OCI-LY7 (cell line): ENCODE measurements around the gene EPS15. TPM values are rescaled to one million over a fixed set of nuclear protein-coding genes. Genes with fewer than 3 reads are reported as not detected.

Source experiments
- BruUV-seq: library from RNA; stranded (reverse); fragments of 400-500 nt; replicated peaks from 2 replicates; lab custom pipeline; 2021; lab: Mats Ljungman, UMichigan
- CTCF ChIA-PET: fragments of 300-600 bp; sonication (Branson Sonifier 250); formaldehyde crosslinking; loops from one replicate; lab custom pipeline; 2022; ENCODE audit warnings: antibody characterized with exemption; ENCODE audit not compliant: unreplicated experiment; lab: Charles Lee
- POLR2A ChIA-PET: fragments of 300-600 bp; sonication (Branson Sonifier 250); formaldehyde crosslinking; loops from one replicate; lab custom pipeline; 2022; ENCODE audit warnings: antibody characterized with exemption; lab: Charles Lee
- DNase-seq: peaks from one replicate; pipeline ENCODE4 v3.0.0-alpha.2; 2015; ENCODE audit warnings: low spot score
- H2AFZ ChIP-seq: fragments of 200-600 bp; sonication (generic), shearing (Covaris generic); 2 replicates; pipeline ENCODE4 v1.6.1; 2014; ENCODE audit warnings: mild to moderate bottlenecking, antibody characterized with exemption, low read length, moderate library complexity
- H3K27ac ChIP-seq: fragments of 200-600 bp; sonication (generic); 2 replicates; pipeline ENCODE4 v1.5.1; 2014; ENCODE audit warnings: mixed run types, low read depth, mild to moderate bottlenecking, moderate library complexity, low read length, inconsistent platforms; ENCODE audit not compliant: poor library complexity, severe bottlenecking
- H3K36me3 ChIP-seq: fragments of 200-600 bp; sonication (generic); 2 replicates; pipeline ENCODE4 v1.6.1; 2014; ENCODE audit warnings: mild to moderate bottlenecking, antibody characterized with exemption, low read length, moderate library complexity, mixed read lengths; ENCODE audit not compliant: insufficient read depth
- H3K4me1 ChIP-seq: fragments of 200-600 bp; sonication (generic); 2 replicates; pipeline ENCODE4 v1.5.1; 2014; ENCODE audit warnings: mild to moderate bottlenecking, low read length; ENCODE audit not compliant: insufficient read depth, poor library complexity, severe bottlenecking
- H3K4me2 ChIP-seq: fragments of 200-600 bp; sonication (generic); 2 replicates; pipeline ENCODE4 v1.6.1; 2014; ENCODE audit warnings: mild to moderate bottlenecking, low read length
- H3K4me3 ChIP-seq: fragments of 200-600 bp; sonication (generic); 2 replicates; pipeline ENCODE4 v1.5.1; 2014; ENCODE audit warnings: mild to moderate bottlenecking, low read depth, low read length; ENCODE audit not compliant: poor library complexity, severe bottlenecking
- H3K79me2 ChIP-seq: fragments of 200-600 bp; sonication (generic); 2 replicates; pipeline ENCODE4 v1.6.1; 2016; ENCODE audit warnings: low read depth, mild to moderate bottlenecking, low read length, moderate library complexity, mixed read lengths; ENCODE audit not compliant: insufficient read depth
- H3K9me2 ChIP-seq: fragments of 200-600 bp; sonication (generic); 2 replicates; pipeline ENCODE4 v1.6.1; 2016; ENCODE audit warnings: mild to moderate bottlenecking, low read length, mixed read lengths; ENCODE audit not compliant: insufficient read depth
- H3K9me3 ChIP-seq: fragments of 200-600 bp; sonication (generic); 2 replicates; pipeline ENCODE4 v1.6.1; 2014; ENCODE audit warnings: mild to moderate bottlenecking, mixed run types, low read length, mixed read lengths
- H4K20me1 ChIP-seq: fragments of 200-600 bp; sonication (generic); 2 replicates; pipeline ENCODE4 v1.6.1; 2014; ENCODE audit warnings: mild to moderate bottlenecking, antibody characterized with exemption, low read length, moderate library complexity, mixed read lengths; ENCODE audit not compliant: insufficient read depth
- EZH2phosphoT487 ChIP-seq: fragments of 200-600 bp; sonication (generic); IDR thresholded peaks from 2 replicates; pipeline ENCODE4 v1.6.1; 2018; ENCODE audit warnings: low read depth, borderline replicate concordance, mild to moderate bottlenecking, mixed run types, antibody characterized with exemption, low read length, moderate library complexity, mixed read lengths
- intact Hi-C: fragments of 100-400 bp; cut with micrococcal nuclease; formaldehyde crosslinking; loops from one replicate; pipeline ENCODE4 v1.10.0; 2022; ENCODE audit not compliant: unreplicated experiment
- total RNA-seq, 2 experiments: library from RNA; depleted of rRNA in 1 of 2; stranded (reverse); fragments of >200 nt in 1 of 2; shearing (Covaris generic) in 1 of 2; gene quantifications; 2 replicates each; pipeline ENCODE4 v1.2.3, GENCODE V29; 2014 to 2022
- TF ChIP-seq, protein P1 (sequence below): fragments of 200-600 bp; sonication (generic); conservative IDR thresholded peaks from 2 replicates; pipeline ENCODE4 v1.5.1; 2014; ENCODE audit warnings: mild to moderate bottlenecking, antibody characterized with exemption, low read length, moderate library complexity, mixed read lengths

Gene EPS15
- total RNA-seq, 2 experiments from 2014 or later: 23.8 to 73.2 TPM

DNA sequence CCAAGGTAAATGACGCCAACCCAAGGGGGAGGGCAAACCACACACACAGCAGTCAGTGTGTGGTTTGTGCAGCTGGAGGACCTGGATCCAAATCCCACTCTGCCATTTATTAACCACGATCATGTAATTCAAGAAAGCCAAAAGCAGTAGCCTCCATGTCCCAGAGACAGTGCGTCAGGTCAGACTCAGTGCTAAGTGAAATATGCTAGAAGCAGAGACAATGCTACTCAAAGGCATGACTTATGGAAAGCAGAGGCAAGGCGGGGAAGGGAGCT, 202.3 kb downstream of the EPS15 start:
- H4K20me1 ChIP-seq: no peaks in the 10 kb centered on the region
- POLR2A ChIA-PET: no interaction called here
- no peak overlapping the region for H3K4me2 ChIP-seq
- no peak for DNase-seq
- H3K9me2 ChIP-seq: no peaks in the 10 kb centered on the region
- H3K36me3 ChIP-seq: no peaks in the 10 kb centered on the region
- no peak for TF ChIP-seq EZH2phosphoT487
- TF ChIP-seq, protein P1, sequence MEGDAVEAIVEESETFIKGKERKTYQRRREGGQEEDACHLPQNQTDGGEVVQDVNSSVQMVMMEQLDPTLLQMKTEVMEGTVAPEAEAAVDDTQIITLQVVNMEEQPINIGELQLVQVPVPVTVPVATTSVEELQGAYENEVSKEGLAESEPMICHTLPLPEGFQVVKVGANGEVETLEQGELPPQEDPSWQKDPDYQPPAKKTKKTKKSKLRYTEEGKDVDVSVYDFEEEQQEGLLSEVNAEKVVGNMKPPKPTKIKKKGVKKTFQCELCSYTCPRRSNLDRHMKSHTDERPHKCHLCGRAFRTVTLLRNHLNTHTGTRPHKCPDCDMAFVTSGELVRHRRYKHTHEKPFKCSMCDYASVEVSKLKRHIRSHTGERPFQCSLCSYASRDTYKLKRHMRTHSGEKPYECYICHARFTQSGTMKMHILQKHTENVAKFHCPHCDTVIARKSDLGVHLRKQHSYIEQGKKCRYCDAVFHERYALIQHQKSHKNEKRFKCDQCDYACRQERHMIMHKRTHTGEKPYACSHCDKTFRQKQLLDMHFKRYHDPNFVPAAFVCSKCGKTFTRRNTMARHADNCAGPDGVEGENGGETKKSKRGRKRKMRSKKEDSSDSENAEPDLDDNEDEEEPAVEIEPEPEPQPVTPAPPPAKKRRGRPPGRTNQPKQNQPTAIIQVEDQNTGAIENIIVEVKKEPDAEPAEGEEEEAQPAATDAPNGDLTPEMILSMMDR: no peak
- intact Hi-C loops: no loop called here
- no peaks in the 10 kb centered on the region for H3K79me2 ChIP-seq
- no peak overlapping the region for H2AFZ ChIP-seq
- no peak overlapping the region for H3K4me3 ChIP-seq
- H3K27ac ChIP-seq: no peak overlapping the region
- CTCF ChIA-PET: no interaction called here
- no peaks in the 10 kb centered on the region for H3K4me1 ChIP-seq
- no peaks in the 10 kb centered on the region for H3K9me3 ChIP-seq
- no TSS peak for BruUV-seq

- Histone ChIP-seq H4K20me1 (no peaks in the 10 kb centered on the region), H3K79me2 (no peaks in the 10 kb centered on the region), H3K4me2 (no peak overlapping the region), H3K4me3 (no peak overlapping the region), H3K9me3 (no peaks in the 10 kb centered on the region), H3K9me2 (no peaks in the 10 kb centered on the region), H3K27ac (no peak overlapping the region), H3K36me3 (no peaks in the 10 kb centered on the region), H2AFZ (no peak overlapping the region), H3K4me1 (no peaks in the 10 kb centered on the region)
- POLR2A ChIA-PET: no interaction called here
- CTCF ChIA-PET: no interaction called here
- no TSS peak for BruUV-seq
- DNase-seq: no peak
- TF ChIP-seq, protein P1: no peak
- TF ChIP-seq EZH2phosphoT487: no peak
- intact Hi-C loops: no loop called here
These were observed 202.8 kb downstream of the EPS15 start for GRCh38 chr1:51316113-51316845.

- Histone ChIP-seq H2AFZ (no peak overlapping the region), H3K4me1 (no peaks in the 10 kb centered on the region), H4K20me1 (no peaks in the 10 kb centered on the region), H3K4me2 (no peak overlapping the region), H3K4me3 (no peak overlapping the region), H3K36me3 (no peaks in the 10 kb centered on the region), H3K27ac (no peak overlapping the region), H3K9me3 (no peaks in the 10 kb centered on the region), H3K79me2 (no peaks in the 10 kb centered on the region), H3K9me2 (no peaks in the 10 kb centered on the region)
- intact Hi-C loops: no loop called here
- ChIA-PET POLR2A (no interaction called here), CTCF (no interaction called here)
- no peak for DNase-seq
- BruUV-seq: no TSS peak
- no peak for TF ChIP-seq EZH2phosphoT487
- TF ChIP-seq, protein P1: no peak
These were observed 204.1 kb downstream of the EPS15 start for GRCh38 chr1:51314974-51315373.
